MG63 (cell line): Measurements from ENCODE around the gene TNS1. TPM values are rescaled to one million over a fixed set of nuclear protein-coding genes. Genes with fewer than 3 reads are reported as not detected.

Experiments used
- DNase-seq: peaks from one replicate; pipeline ENCODE4 v3.0.0-alpha.2; 2020
- H3K27me3 ChIP-seq: fragments of 250-450 bp; sonication (Bioruptor Pico); 2 replicates; pipeline ENCODE4 v1.5.1; 2020; ENCODE audit warnings: mild to moderate bottlenecking, moderate library complexity
- H3K36me3 ChIP-seq: fragments of 250-450 bp; sonication (Bioruptor Pico); 2 replicates; pipeline ENCODE4 v1.5.1; 2020; ENCODE audit warnings: mild to moderate bottlenecking, moderate library complexity
- H3K4me3 ChIP-seq: fragments of 250-450 bp; sonication (Bioruptor Pico); 2 replicates; pipeline ENCODE4 v1.5.1; 2020; ENCODE audit warnings: mild to moderate bottlenecking, moderate library complexity
- H3K9me3 ChIP-seq: fragments of 250-450 bp; sonication (Bioruptor Pico); 2 replicates; pipeline ENCODE4 v1.5.1; 2020; ENCODE audit warnings: mild to moderate bottlenecking, moderate library complexity
- total RNA-seq: library from RNA; depleted of rRNA; stranded (reverse); fragments of >200 nt; shearing (Covaris generic); gene quantifications from 2 replicates; pipeline ENCODE4 v1.2.3, GENCODE V29; 2014; ENCODE audit warnings: low replicate concordance

TNS1 gene
- total RNA-seq, 1 experiment from 2014 or later, result 17.6 TPM

DNA sequence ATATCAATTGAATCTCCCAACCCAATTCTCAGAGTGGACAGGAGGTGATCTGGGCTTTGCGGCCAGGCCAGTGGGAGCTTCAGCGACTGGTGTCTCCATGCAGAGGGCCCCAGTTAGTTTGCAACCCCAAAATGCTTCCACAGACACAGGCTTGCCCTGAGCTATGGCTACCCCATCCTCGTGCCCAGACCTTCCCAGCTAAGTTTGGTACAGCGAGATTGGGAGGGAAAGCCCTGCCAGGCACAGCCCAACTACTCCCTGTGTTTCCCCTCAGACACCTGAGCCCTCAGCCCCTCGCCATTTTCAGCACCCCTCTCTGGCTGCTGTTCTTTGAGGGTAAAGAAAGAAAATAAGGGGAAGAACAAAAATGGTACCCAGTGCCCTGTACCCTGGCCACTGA lies 142.9 kb downstream of the TNS1 start:
- no peaks in the 10 kb centered on the region for H3K27me3 ChIP-seq
- peaks cover 4% of the 10 kb centered on the region for H3K36me3 ChIP-seq
- no peak for DNase-seq
- no peaks in the 10 kb centered on the region for H3K9me3 ChIP-seq
- no peak overlapping the region for H3K4me3 ChIP-seq

DNA sequence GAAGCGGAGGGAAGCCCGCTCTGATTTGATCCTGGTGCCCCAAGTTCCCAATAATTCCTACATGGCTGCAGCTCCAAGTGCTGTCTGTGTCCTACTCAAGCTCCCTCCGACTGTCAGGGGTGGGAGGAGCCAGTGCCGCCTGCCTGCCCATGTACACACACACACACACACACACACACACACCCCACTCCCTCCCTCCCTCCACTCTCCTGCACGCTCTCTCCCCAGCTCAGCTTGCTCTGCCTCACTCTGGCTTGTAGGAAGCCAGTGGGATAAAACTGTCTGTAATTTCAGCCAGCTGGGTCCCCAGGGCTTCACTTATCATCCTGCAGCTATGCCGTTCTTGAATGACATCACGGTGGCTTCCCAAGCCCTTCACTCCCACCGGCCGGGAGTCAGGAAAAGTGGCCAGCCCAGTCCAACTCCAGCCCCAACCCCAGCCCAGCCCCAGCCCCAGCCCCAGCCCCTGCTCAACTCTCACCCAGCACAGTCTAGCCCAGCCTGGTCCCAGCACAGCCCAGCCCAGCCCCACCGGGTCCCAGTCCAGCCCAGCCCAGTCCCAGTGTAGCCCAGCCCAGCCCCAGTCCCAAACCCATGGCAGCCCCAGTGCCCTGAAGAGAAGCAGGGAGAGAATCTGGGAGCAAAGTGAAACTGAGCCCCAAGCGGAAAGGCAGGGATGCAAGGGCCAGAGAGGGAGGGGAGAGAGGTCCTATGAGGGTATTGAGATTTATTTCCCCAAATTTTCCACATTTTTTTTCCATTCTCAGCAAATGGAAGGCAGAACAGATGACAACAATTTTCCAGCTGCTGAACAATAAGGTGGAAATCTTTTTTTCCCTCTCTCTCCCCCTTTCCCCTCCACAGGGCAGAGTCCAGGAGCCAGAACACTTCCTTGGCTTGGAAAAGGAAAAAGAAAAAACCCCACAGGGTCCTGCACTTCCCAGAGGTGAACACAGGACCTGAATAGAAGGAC lies 144.0 kb downstream of the TNS1 start:
- Histone ChIP-seq H3K4me3 (no peak overlapping the region), H3K36me3 (peaks cover 5% of the 10 kb centered on the region), H3K9me3 (no peaks in the 10 kb centered on the region), H3K27me3 (no peaks in the 10 kb centered on the region)
- DNase-seq, result peak; percentile 63

DNA sequence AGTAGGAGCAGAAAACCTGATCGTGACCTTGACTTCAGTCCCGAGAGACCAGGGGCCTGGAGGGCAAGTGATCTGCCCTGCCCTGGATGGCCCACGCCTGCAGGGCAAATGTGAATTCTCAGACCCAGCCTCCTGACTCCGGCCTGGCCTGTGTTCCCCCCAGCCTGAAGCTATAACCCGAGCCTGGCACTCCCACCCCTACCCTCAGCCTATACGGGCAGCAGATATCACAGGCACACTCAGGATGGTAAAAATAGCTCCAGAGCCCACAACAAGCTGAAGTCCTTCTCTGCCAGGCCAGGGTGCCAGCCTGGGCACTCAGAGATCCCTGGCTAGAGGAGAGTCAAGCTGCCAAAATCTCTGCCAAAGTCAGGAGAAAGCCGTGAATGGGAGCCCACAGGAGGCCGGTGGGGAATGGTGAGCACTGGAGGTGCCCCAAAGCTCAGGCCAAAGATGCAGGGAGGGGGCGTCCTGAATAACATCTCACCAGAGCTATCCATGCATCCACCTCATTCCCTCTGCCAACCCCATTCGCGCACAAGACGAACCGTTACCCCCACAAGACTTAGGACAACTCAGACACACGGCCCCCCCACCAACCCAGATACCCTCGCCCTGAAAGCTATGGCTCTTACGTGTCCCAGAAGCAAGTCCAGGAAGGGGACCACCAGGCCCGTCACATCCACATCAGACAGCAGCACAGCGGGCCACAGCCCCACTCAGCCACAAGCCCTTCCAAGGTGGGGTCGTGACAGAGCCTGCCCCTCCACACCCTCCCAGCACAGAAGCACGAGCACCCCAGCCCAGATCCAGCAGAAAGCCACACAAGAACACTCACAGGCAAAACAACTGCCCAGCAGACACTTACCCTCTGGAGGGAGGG lies 144.9 kb downstream of the TNS1 start:
- H3K4me3 ChIP-seq, result no peak overlapping the region
- peaks cover 6% of the 10 kb centered on the region for H3K36me3 ChIP-seq

DNA sequence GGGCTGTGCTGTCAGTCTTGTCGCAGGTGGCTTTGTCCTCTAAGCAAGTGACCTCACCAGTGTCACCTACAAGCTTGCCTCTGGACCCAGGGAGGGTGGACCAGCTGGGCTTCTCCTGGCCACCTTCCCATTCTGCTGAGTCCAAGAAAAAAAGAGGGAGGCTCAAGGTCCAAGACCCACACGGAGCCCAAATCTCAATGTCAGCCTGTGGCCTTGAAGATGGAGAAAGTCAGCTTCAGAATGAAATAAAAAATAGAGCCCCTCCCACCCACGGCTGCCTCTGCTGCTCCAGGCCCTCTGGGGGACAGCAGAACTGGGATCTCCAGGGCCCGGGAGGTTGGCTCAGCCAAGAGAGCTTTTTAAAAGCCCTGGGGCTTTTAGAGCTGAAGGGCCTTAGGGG lies 145.9 kb downstream of the TNS1 start:
- peaks cover 6% of the 10 kb centered on the region for H3K36me3 ChIP-seq
- no peaks in the 10 kb centered on the region for H3K9me3 ChIP-seq
- H3K27me3 ChIP-seq, result no peaks in the 10 kb centered on the region
- no peak for DNase-seq
- no peak overlapping the region for H3K4me3 ChIP-seq

More for the DNA sequence above, 144.9 kb downstream of the TNS1 start:
- Histone ChIP-seq H3K9me3 (no peaks in the 10 kb centered on the region), H3K27me3 (no peaks in the 10 kb centered on the region)
- DNase-seq, result no peak

DNA sequence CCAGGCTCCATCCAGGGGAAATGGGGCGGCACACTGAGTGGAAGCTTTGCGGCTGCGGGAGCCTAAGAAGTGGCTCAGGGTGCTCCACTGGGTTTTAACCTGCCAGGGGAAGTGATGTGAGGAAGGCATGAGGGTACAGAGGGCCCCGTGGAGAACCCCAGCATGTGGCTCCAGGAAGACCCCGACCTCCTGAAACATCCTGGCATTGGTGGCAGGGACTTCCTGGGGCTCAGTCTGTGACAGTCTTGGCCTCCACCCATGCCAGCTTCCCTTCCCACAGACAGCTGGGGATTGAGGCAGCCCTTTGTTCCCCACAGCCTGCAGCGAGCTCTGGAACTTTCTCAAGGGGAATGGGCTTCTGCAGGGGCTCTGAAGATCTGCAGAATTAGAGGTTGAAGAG lies 146.6 kb downstream of the TNS1 start:
- no peaks in the 10 kb centered on the region for H3K9me3 ChIP-seq
- no peak overlapping the region for H3K4me3 ChIP-seq
- no peak for DNase-seq

DNA sequence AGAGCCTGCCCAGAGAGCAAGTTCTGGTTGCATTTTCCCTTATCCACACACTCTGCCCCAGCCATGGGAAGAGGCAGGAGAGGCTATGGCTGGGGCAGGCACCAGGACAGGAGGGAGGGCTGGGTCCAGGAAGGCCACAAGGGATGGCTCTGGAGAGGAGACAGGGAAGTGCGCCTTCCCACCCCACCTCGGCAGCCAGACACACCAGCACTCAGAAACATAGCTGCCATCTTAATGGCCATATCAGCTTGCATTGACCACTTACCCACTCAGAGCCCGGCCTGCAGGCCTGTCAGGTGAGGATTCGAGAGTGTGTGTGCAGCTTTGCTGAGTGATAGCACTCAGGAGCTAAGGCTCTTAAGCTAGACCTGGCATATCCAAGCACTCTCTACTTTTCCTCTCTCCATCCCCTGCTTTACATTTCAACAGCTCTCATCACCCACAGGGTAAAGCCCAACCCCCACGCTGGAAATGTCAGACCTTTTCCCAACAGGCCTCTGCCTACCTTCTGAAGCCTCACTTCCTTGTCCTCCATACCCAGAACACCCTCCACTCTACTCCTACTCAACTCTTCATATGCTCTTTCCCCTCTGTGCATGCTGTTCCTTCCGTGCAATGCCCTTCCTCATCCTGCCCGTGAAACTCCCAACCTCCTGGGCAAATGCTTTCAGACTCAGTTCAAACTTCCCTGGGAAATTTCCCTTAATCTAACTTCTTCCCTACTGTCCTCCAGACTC lies 147.9 kb downstream of the TNS1 start:
- Histone ChIP-seq H3K9me3 (no peaks in the 10 kb centered on the region), H3K4me3 (no peak overlapping the region), H3K27me3 (no peaks in the 10 kb centered on the region), H3K36me3 (peaks cover 6% of the 10 kb centered on the region)
- no peak for DNase-seq

More for the DNA sequence above, 146.6 kb downstream of the TNS1 start:
- no peaks in the 10 kb centered on the region for H3K27me3 ChIP-seq
- peaks cover 6% of the 10 kb centered on the region for H3K36me3 ChIP-seq

DNA sequence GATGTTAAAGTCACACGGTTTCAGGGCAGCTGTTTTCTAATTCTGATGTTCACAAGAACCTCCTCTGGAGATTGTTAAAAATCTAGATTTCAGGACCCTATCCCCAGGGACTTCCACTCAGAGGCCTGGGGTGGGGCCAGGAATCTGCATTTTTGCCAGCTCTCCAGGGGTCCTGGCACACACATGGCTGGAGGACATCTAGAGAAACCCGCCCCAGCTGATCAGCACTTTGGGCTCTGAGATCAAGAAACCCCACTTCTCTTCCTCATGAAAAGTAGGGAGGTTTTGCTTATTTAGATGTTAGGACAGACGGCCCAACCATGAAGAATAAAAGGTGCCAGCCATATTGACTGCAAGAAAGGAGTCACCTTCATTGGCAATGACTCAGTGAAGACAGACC lies 148.8 kb downstream of the TNS1 start:
- no peaks in the 10 kb centered on the region for H3K27me3 ChIP-seq
- no peak for DNase-seq
- H3K4me3 ChIP-seq, result no peak overlapping the region
- peaks cover 9% of the 10 kb centered on the region for H3K36me3 ChIP-seq
- H3K9me3 ChIP-seq, result no peaks in the 10 kb centered on the region

DNA sequence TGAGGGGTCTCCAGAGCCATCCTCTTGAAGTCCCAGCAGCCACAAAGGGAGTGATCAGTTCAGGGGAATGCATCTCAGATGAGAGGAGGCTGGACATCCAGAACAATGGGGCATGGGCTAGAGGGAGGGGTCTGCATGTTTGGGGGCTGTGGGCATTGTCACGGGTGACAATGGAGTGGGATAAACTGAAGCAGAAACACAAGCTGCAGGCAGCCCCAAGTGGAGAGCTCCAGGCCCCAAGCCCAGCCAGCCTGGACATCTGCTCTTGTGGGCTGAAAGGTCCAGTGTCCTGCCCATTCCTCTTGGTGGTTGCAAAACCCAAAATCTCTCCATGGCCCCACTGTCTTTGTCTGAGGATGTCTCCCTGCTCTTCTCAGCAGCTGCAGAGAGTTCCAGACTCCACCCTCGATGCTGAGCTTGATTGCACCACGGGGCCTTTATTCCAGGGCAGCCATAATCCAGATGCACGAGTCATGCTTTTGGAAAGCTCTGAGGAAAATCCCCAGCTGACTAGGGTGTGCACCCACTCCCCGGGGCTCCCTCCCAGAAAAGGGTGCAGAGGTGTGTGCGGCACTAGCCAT lies 149.4 kb downstream of the TNS1 start:
- no peak overlapping the region for H3K4me3 ChIP-seq
- H3K27me3 ChIP-seq, result no peaks in the 10 kb centered on the region
- H3K9me3 ChIP-seq, result no peaks in the 10 kb centered on the region
- DNase-seq, result peak; percentile 47
- H3K36me3 ChIP-seq, result peaks cover 15% of the 10 kb centered on the region

DNA sequence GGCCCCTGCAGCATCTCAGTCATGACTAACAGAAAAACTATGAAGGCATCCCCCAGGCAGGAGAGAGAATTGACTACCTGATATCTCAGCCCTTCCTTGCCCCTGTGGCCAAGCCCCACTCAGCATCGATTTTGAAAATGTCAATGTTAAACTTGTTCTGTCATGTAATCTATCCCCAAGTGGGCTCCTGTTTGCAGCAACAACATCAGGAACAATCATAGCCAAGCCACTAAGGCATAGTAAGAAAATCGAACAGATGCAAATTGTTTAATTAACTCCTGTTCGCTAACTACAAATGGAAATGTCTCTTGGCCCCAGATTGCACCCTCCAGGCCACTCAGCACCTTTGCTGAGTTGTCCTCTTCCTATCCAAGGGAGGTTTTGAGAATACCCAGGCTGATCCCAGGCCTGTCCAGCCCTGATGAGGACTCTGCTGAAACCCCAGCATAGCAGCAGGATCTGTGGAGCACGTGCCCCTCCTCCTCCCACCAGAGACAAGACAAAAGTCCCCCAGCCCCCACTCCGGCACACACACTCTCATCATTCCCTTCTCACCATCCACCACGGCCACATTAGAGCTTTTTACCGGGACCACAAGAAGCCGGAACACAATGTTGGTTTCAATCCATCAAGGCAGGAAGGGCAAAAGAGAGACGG lies 150.1 kb downstream of the TNS1 start:
- Histone ChIP-seq H3K36me3 (peaks cover 22% of the 10 kb centered on the region), H3K9me3 (no peaks in the 10 kb centered on the region), H3K27me3 (no peaks in the 10 kb centered on the region), H3K4me3 (no peak overlapping the region)
- no peak for DNase-seq

DNA sequence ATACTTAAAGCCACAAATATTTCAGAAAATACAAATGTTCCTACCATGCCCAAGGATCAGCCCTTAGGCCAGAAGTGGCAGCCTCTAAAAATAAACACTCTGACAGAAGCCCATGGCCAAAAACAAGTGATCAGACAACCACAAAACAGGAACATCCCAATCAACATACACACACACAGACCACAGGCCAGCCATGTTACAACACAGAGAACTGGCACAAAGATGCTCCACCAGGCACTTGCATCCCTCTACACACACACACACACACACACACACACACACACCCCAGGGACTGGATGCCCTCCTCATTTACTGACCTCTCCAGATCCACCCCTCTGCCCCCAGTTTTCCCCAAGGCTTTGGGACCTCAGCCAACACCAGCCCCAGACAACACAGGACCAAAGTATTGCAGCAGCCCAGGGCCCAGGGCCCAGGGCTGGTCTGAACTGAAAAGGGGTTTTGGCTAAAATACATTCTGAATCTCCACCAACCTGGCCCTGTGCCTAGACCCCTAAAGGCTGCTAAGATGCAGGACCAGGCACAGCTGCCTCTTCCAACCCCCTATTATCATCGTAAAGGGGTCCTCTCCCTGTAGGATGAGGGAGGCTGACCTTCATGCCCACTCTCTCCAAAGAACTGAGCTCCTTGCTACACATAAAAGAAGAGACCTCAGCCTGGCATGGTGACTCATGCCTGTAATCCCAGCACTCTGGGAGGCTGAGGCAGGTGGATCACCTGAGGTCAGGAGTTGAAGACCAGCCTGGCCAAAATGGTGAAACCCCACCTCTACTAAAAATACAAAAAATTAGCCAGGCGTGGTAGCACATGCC lies 151.4 kb downstream of the TNS1 start:
- DNase-seq, result peak; percentile 50
- no peaks in the 10 kb centered on the region for H3K9me3 ChIP-seq
- no peak overlapping the region for H3K4me3 ChIP-seq
- H3K36me3 ChIP-seq, result peaks cover 35% of the 10 kb centered on the region
- H3K27me3 ChIP-seq, result no peaks in the 10 kb centered on the region

DNA sequence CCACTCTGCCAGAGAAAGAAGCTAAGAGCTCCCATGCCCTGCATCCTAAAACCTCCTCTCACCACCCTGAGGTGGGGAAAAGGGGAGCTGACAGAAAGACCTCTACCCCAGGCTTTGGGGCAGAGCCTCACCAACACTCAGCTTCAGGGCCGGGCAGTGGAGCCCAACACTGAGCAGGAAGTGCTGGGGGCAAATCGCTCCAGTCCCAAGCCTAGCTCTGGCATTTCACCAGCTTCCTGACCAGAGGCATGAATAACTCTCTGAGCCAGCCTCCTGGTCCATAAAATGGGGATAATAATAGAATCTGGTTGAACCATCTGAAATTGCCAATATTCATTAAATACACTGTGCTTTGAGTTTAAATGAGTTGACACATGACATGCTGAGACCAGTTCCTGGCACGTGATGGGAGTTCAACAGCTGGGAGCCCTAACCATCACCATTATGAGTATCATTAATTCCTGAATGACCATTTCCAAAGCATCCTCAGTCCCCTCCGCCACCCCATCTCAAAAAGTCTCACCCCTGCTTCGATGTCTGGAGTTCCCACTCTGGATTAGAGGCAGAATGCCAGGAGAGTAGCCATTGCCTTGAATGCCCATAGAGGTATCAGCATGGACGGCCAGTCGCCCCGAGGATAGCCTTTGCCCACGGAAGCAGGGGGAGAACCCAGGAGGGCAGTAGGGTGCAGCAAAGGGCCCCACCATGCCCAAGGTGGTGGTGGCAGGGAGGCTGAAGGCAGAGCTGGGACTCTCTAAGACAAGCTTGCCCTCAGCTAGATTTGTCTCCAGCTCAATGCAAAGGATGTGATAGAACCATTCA lies 153.4 kb downstream of the TNS1 start:
- no peaks in the 10 kb centered on the region for H3K27me3 ChIP-seq
- peak; percentile 41 for DNase-seq
- H3K9me3 ChIP-seq, result peaks cover 7% of the 10 kb centered on the region
- H3K4me3 ChIP-seq, result no peak overlapping the region
- H3K36me3 ChIP-seq, result peaks cover 55% of the 10 kb centered on the region

DNA sequence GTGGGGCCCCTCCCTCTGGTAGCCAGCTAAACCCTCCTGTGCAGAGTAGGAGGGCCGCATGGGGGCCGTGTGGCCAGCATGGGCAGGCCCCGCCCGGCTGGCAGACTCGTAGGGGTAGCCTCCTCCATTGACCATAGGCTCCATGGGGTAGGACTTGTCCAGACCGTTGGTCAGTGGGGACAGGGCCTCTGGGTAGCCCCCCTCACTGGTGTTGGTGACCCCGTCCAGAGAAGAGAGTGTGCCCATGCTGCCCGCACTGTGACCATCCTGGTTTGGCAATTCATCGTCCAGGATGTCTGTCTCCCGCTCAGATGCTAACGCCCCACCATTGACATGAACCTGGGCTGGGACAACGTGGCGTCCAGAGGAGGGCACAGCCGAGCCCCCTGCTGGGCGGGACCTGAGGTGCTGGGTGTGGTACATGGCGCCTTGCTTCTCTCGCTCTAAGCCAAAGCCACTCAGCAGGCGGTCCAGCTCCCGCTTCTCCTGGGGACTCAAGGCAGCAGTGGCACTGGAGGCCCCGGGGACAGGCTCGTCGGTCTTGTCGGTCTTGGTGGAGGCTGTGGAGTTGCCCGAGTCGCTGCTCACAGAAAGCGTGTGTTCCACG lies 154.3 kb downstream of the TNS1 start:
- H3K36me3 ChIP-seq, result peaks cover 52% of the 10 kb centered on the region
- DNase-seq, result no peak
- H3K9me3 ChIP-seq, result peaks cover 7% of the 10 kb centered on the region
- no peak overlapping the region for H3K4me3 ChIP-seq
- no peaks in the 10 kb centered on the region for H3K27me3 ChIP-seq

DNA sequence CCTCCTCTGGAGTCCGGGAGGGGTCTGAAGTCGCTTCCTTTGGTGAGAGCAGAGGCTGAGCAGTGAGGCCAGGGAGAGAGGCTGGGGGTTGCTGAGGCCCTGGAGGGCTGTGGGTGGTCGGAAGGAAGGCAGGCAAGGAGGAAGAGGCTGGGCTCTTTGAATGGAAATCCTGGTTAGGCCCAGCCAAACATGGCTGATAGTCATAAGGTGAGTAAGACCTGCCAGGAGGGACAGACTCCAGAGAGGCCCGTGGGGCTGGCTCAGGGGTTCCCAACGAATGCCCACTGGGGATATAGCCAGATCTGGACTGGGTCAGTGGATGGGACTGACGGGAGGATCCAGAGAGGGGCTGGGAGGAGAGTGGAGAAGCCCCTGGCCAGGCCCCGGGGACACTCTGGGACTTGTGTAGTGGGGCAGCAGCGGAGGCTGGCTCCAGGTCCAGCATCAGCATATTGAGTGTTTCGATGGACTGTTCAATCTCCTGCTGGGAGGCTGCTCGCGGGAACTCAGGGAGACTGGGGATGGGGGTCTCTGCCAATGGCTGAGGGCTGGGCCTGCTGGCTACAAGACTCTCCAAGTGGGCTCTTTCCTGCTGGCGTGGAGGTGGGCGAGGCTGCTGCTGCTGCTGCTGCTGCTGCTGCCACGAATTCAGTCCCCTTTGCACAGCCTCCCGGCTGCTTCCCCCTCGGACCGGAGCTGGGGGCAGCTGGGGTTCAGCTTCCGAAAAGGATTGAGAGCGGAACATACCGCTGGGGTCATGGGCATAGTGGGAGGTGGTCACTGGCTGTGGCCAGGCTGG lies 155.0 kb downstream of the TNS1 start:
- peaks cover 7% of the 10 kb centered on the region for H3K9me3 ChIP-seq
- H3K27me3 ChIP-seq, result no peaks in the 10 kb centered on the region
- DNase-seq, result no peak
- peaks cover 51% of the 10 kb centered on the region for H3K36me3 ChIP-seq
- H3K4me3 ChIP-seq, result no peak overlapping the region
